Neural cell (in vitro differentiated cells): ENCODE measurements around the gene P4HA3. TPM values are rescaled to one million over a fixed set of nuclear protein-coding genes. Genes with fewer than 3 reads are reported as not detected.

Experiments used
- H2AFZ ChIP-seq: fragments of 200-600, 300-800 bp; sonication (generic), shearing (Covaris generic); 2 replicates; pipeline ENCODE4 v1.6.0; 2014; ENCODE audit warnings: low read depth, mild to moderate bottlenecking, antibody characterized with exemption, low read length, moderate library complexity
- H3F3A ChIP-seq: fragments of 200-600 bp; shearing (Covaris generic); 2 replicates; pipeline ENCODE4 v1.6.1; 2016; ENCODE audit warnings: mild to moderate bottlenecking, moderate library complexity, mixed read lengths, antibody characterized with exemption, low read length; ENCODE audit not compliant: insufficient read depth, poor library complexity, severe bottlenecking
- H3K27ac ChIP-seq: fragments of 200-600, 300-800 bp; sonication (generic), shearing (Covaris generic); 2 replicates; pipeline ENCODE4 v1.5.1; 2014; ENCODE audit warnings: mild to moderate bottlenecking, low read length, moderate library complexity
- H3K27me3 ChIP-seq: fragments of 300-800, 200-600 bp; sonication (generic), shearing (Covaris generic); 2 replicates; pipeline ENCODE4 v1.6.0; 2014; ENCODE audit warnings: mild to moderate bottlenecking, low read depth, low read length, moderate library complexity; ENCODE audit not compliant: insufficient read depth
- H3K36me3 ChIP-seq: fragments of 300-800, 200-600 bp; sonication (generic), shearing (Covaris generic); 2 replicates; pipeline ENCODE4 v1.5.1; 2014; ENCODE audit warnings: mild to moderate bottlenecking, antibody characterized with exemption, low read length, moderate library complexity; ENCODE audit not compliant: insufficient read depth
- H3K4me2 ChIP-seq: fragments of 300-800, 200-600 bp; sonication (generic), shearing (Covaris generic); 2 replicates; pipeline ENCODE4 v1.6.0; 2014; ENCODE audit warnings: mild to moderate bottlenecking, low read length
- H3K4me3 ChIP-seq: fragments of 300-800, 200-600 bp; sonication (generic), shearing (Covaris generic); 2 replicates; pipeline ENCODE4 v1.5.1; 2014; ENCODE audit warnings: mild to moderate bottlenecking, low read length, moderate library complexity
- H3K79me2 ChIP-seq: fragments of 200-600 bp; shearing (Covaris generic); replicated peaks from 2 replicates; pipeline ENCODE4 v1.6.0; 2014; ENCODE audit warnings: mild to moderate bottlenecking, low read length, moderate library complexity; ENCODE audit not compliant: insufficient read depth
- H3K9ac ChIP-seq: fragments of 300-800, 200-600 bp; sonication (generic), shearing (Covaris generic); 2 replicates; pipeline ENCODE4 v1.6.1; 2016; ENCODE audit warnings: mild to moderate bottlenecking, low read length, mixed read lengths
- H3K9me2 ChIP-seq: fragments of 200-600 bp; shearing (Covaris generic); 2 replicates; pipeline ENCODE4 v1.6.1; 2016; ENCODE audit warnings: mild to moderate bottlenecking, low read length, mixed read lengths; ENCODE audit not compliant: insufficient read depth
- H3K9me3 ChIP-seq: fragments of 200-600, 300-800 bp; sonication (generic), shearing (Covaris generic); 2 replicates; pipeline ENCODE4 v1.6.1; 2016; ENCODE audit warnings: mild to moderate bottlenecking, mixed run types, low read length, moderate library complexity, mixed read lengths
- H4K20me1 ChIP-seq: fragments of 200-600 bp; shearing (Covaris generic); 2 replicates; pipeline ENCODE4 v1.6.1; 2016; ENCODE audit warnings: mild to moderate bottlenecking, mixed run types; ENCODE audit not compliant: insufficient read depth
- CTCF ChIP-seq: fragments of 450-650 bp; IDR thresholded peaks from 2 replicates; pipeline ENCODE4 v1.5.1; 2014; ENCODE audit warnings: antibody characterized with exemption, mild to moderate bottlenecking, moderate library complexity; ENCODE audit not compliant: poor library complexity, severe bottlenecking
- EP300 ChIP-seq: fragments of 450-650 bp; conservative IDR thresholded peaks from 2 replicates; pipeline ENCODE4 v1.6.1; 2014; ENCODE audit warnings: antibody characterized with exemption, mild to moderate bottlenecking, moderate library complexity; ENCODE audit not compliant: poor library complexity, severe bottlenecking
- EZH2 ChIP-seq: fragments of 200-600, 300-800 bp; shearing (Covaris generic), sonication (generic); IDR thresholded peaks from 2 replicates; pipeline ENCODE4 v1.6.1; 2014; ENCODE audit warnings: antibody characterized with exemption, low read length, borderline replicate concordance, mild to moderate bottlenecking; ENCODE audit not compliant: insufficient read depth, poor library complexity, severe bottlenecking
- MXI1 ChIP-seq: fragments of 450-650 bp; conservative IDR thresholded peaks from 2 replicates; pipeline ENCODE4 v1.6.1; 2014; ENCODE audit warnings: antibody characterized with exemption, mild to moderate bottlenecking; ENCODE audit not compliant: poor library complexity, severe bottlenecking
- POLR2AphosphoS5 ChIP-seq: IDR thresholded peaks from 2 replicates; pipeline ENCODE4 v1.6.1; 2012
- RAD21 ChIP-seq: fragments of 450-650 bp; conservative IDR thresholded peaks from 2 replicates; pipeline ENCODE4 v1.6.1; 2014; ENCODE audit warnings: antibody characterized with exemption, mild to moderate bottlenecking, moderate library complexity
- REST ChIP-seq: IDR thresholded peaks from 2 replicates; pipeline ENCODE4 v1.6.1; 2012; ENCODE audit warnings: borderline replicate concordance
- SMC3 ChIP-seq: fragments of 450-650 bp; conservative IDR thresholded peaks from 2 replicates; pipeline ENCODE4 v1.6.1; 2014; ENCODE audit warnings: antibody characterized with exemption, mild to moderate bottlenecking, moderate library complexity; ENCODE audit not compliant: poor library complexity
- TAF1 ChIP-seq: IDR thresholded peaks from 2 replicates; pipeline ENCODE4 v1.6.1; 2012; ENCODE audit warnings: low read depth
- polyA plus RNA-seq: library from polyadenylated mRNA; depleted of rRNA; stranded (reverse); fragments of >200 nt; gene quantifications from 2 replicates; pipeline ENCODE4 v1.2.3, GENCODE V29; 2014

P4HA3 gene
- polyA plus RNA-seq, 1 donor from 2014 or later, result not detected

DNA sequence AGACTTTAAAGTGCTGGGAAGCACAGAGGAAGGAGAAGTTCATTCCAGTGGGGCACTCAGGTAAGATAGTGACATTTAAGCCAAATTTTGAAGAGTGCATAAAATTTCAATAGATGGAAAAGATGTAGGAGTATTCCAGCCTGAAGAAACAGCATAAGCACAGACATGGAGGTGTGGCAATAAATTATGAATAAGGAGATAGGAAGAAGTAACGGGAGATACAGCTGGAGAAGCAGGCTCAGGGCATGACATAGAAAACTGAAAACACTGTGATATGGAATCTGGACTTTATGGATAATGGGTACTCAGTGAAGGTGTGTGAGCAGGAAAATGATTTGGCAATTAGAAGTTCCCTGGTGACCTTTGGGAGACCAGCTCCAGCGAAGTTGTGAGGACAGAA, 33.3 kb downstream of the P4HA3 start:
- Histone ChIP-seq H3K4me3 (no peak overlapping the region), H3K27me3 (no peaks in the 10 kb centered on the region), H3K36me3 (no peaks in the 10 kb centered on the region), H2AFZ (no peak overlapping the region), H3K9me3 (no peaks in the 10 kb centered on the region), H4K20me1 (no peaks in the 10 kb centered on the region), H3K4me2 (no peak overlapping the region), H3K27ac (no peak overlapping the region), H3F3A (no peaks in the 10 kb centered on the region), H3K9me2 (no peaks in the 10 kb centered on the region), H3K79me2 (no peaks in the 10 kb centered on the region), H3K9ac (no peak overlapping the region)
- TF ChIP-seq CTCF (no peak), TAF1 (no peak), REST (no peak), EZH2 (no peak), RAD21 (no peak), SMC3 (no peak)

DNA sequence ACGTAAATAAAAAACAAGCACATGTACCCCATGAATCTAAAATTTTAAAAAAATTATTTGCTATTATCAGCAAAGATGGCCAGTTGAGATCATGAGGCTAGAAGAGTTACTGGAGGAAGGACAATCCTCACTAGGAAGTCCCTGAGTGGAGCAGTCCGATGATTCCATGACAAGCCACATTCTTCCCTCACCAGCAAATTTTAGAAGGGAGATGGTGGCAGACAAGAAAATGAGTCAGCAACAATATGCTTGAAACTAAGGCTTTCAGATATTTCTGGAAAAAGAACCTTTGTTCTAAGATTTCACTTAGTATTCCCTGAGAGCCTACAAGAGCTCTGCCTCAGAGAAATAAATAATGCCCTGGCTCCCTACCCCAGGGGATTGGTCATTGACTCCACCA, 34.9 kb downstream of the P4HA3 start:
- no peaks in the 10 kb centered on the region for H3F3A ChIP-seq
- no peaks in the 10 kb centered on the region for H3K9me2 ChIP-seq
- H3K4me2 ChIP-seq, result no peak overlapping the region
- TF ChIP-seq SMC3, result no peak
- no peak for TF ChIP-seq EP300
- TF ChIP-seq POLR2AphosphoS5, result no peak
- TF ChIP-seq RAD21, result no peak
- no peak for TF ChIP-seq EZH2
- no peak for TF ChIP-seq TAF1
- TF ChIP-seq MXI1, result no peak
- TF ChIP-seq CTCF, result no peak
- no peak for TF ChIP-seq REST
- H4K20me1 ChIP-seq, result no peaks in the 10 kb centered on the region
- no peaks in the 10 kb centered on the region for H3K79me2 ChIP-seq
- no peak overlapping the region for H3K4me3 ChIP-seq
- no peaks in the 10 kb centered on the region for H3K36me3 ChIP-seq
- H2AFZ ChIP-seq, result no peak overlapping the region
- no peaks in the 10 kb centered on the region for H3K9me3 ChIP-seq
- no peak overlapping the region for H3K27ac ChIP-seq
- H3K27me3 ChIP-seq, result no peaks in the 10 kb centered on the region
- H3K9ac ChIP-seq, result no peak overlapping the region
